A673 (cell line): Measurements from ENCODE around the gene HECTD4.

Experiments used
- EZH2 ChIP-seq: fragments of 200-600 bp; sonication (generic); IDR thresholded peaks from 2 replicates; pipeline ENCODE4 v1.6.1; 2017; ENCODE audit warnings: borderline replicate concordance, low read depth, mild to moderate bottlenecking, mixed read lengths, antibody characterized with exemption, low read length; ENCODE audit not compliant: poor library complexity, severe bottlenecking
- TF ChIP-seq, protein P1 (sequence below): fragments of 300-800, 200-600 bp; sonication (generic); conservative IDR thresholded peaks from 2 replicates; pipeline ENCODE4 v1.5.1; 2017; ENCODE audit warnings: low read depth, mild to moderate bottlenecking, antibody characterized with exemption, low read length, moderate library complexity, mixed read lengths

DNA sequence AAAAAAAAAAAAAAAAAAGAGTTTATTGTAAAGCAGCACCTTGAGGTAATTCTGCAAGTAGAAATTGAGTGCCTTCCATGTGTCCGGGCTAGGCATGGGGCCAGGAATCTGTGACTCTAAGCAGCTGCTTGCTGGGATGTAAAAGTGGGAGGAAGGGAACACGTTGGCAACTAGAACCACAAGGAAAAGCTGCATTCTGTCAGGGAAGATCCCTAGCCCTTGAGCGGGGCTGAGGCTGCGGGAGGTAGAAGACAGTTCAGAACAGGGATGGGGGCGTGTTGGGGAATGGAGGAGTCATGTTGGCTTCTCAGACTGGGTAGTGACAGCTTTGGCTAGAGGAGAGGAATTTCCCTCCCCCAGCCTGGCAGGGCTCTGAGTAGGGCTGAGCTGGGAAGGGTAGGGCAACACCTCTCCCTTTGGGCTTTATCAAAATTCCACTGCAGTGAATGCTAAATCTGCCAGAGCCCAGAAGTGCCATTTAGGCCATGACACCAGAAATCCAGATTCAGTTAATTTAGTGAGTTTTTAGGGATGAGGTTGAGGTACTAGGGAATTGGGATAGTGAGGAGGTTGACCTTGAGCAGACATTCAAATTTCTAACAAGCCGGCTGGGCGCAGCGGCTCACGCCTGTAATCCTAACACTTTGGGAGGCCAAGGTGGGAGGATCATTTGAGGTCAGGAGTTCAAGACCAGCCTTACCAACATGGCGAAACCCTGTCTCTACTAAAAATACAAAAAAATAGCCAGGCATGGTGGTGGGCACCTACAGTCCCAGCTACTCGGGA is 260.3 kb downstream of the HECTD4 start:
- TF ChIP-seq, protein P1, sequence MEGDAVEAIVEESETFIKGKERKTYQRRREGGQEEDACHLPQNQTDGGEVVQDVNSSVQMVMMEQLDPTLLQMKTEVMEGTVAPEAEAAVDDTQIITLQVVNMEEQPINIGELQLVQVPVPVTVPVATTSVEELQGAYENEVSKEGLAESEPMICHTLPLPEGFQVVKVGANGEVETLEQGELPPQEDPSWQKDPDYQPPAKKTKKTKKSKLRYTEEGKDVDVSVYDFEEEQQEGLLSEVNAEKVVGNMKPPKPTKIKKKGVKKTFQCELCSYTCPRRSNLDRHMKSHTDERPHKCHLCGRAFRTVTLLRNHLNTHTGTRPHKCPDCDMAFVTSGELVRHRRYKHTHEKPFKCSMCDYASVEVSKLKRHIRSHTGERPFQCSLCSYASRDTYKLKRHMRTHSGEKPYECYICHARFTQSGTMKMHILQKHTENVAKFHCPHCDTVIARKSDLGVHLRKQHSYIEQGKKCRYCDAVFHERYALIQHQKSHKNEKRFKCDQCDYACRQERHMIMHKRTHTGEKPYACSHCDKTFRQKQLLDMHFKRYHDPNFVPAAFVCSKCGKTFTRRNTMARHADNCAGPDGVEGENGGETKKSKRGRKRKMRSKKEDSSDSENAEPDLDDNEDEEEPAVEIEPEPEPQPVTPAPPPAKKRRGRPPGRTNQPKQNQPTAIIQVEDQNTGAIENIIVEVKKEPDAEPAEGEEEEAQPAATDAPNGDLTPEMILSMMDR = no peak
- no peak for TF ChIP-seq EZH2
